SU-DHL-6 (cell line): ENCODE data around the gene CDK14.

Source experiments
- H2AFZ ChIP-seq: fragments of 200-600 bp; sonication (generic); 2 replicates; pipeline ENCODE4 v1.6.1; 2014; ENCODE audit warnings: low read depth, mild to moderate bottlenecking, moderate library complexity, mixed read lengths, antibody characterized with exemption, low read length; ENCODE audit not compliant: severe bottlenecking
- H3F3A ChIP-seq: fragments of 200-600 bp; shearing (Covaris generic); 2 replicates; pipeline ENCODE4 v1.6.0; 2016; ENCODE audit warnings: antibody characterized with exemption, mild to moderate bottlenecking; ENCODE audit not compliant: insufficient read depth
- H3K27ac ChIP-seq: fragments of 200-600 bp; sonication (generic); 2 replicates; pipeline ENCODE4 v1.5.1; 2016; ENCODE audit warnings: low read depth, mild to moderate bottlenecking, low read length, moderate library complexity, mixed read lengths
- H3K27me3 ChIP-seq: fragments of 200-600 bp; sonication (generic), shearing (Covaris generic); 2 replicates; pipeline ENCODE4 v1.6.0; 2014; ENCODE audit warnings: mild to moderate bottlenecking, low read length
- H3K36me3 ChIP-seq: fragments of 200-600 bp; sonication (generic); 2 replicates; pipeline ENCODE4 v1.6.1; 2014; ENCODE audit warnings: mild to moderate bottlenecking, low read length, mixed read lengths
- H3K4me2 ChIP-seq: fragments of 300-600, 200-600 bp; shearing (Covaris generic), sonication (generic); 2 replicates; pipeline ENCODE4 v1.6.0; 2014; ENCODE audit warnings: low read length, low read depth, mild to moderate bottlenecking; ENCODE audit not compliant: poor library complexity, severe bottlenecking
- H3K4me3 ChIP-seq: fragments of 200-600 bp; sonication (generic); 2 replicates; pipeline ENCODE4 v1.5.1; 2014; ENCODE audit warnings: antibody characterized with exemption, low read length, mild to moderate bottlenecking, mixed read lengths; ENCODE audit not compliant: insufficient read depth, poor library complexity, severe bottlenecking
- H3K79me2 ChIP-seq: fragments of 200-600 bp; sonication (generic); 2 replicates; pipeline ENCODE4 v1.6.1; 2014; ENCODE audit warnings: mild to moderate bottlenecking, low read length, moderate library complexity; ENCODE audit not compliant: insufficient read depth
- H3K9ac ChIP-seq: fragments of 200-600 bp; sonication (generic); 2 replicates; pipeline ENCODE4 v1.7.0; 2014; ENCODE audit warnings: mild to moderate bottlenecking, low read length
- H3K9me2 ChIP-seq: fragments of 200-600 bp; sonication (generic); replicated peaks from 2 replicates; pipeline ENCODE4 v1.6.1; 2014; ENCODE audit warnings: low read length; ENCODE audit not compliant: insufficient read depth
- H3K9me3 ChIP-seq: fragments of 200-600 bp; sonication (generic); 2 replicates; pipeline ENCODE4 v1.6.1; 2014; ENCODE audit warnings: low read length, mixed read lengths; ENCODE audit not compliant: insufficient read depth
- H4K20me1 ChIP-seq: fragments of 200-600 bp; sonication (generic); 2 replicates; pipeline ENCODE4 v1.6.1; 2014; ENCODE audit warnings: low read depth, mild to moderate bottlenecking, antibody characterized with exemption, low read length, moderate library complexity, mixed read lengths
- EZH2phosphoT487 ChIP-seq: fragments of 200-600 bp; sonication (generic), shearing (Covaris generic); conservative IDR thresholded peaks from 2 replicates; pipeline ENCODE4 v1.6.1; 2018; ENCODE audit warnings: mild to moderate bottlenecking, antibody characterized with exemption, low read length, moderate library complexity, mixed read lengths
- TF ChIP-seq, protein P1 (sequence below): fragments of 200-600 bp; sonication (generic); IDR thresholded peaks from one replicate; pipeline ENCODE4 v1.5.1; 2017; ENCODE audit warnings: antibody characterized with exemption, mild to moderate bottlenecking, low read length, moderate library complexity; ENCODE audit not compliant: insufficient read depth, poor library complexity, severe bottlenecking

Gene CDK14

DNA sequence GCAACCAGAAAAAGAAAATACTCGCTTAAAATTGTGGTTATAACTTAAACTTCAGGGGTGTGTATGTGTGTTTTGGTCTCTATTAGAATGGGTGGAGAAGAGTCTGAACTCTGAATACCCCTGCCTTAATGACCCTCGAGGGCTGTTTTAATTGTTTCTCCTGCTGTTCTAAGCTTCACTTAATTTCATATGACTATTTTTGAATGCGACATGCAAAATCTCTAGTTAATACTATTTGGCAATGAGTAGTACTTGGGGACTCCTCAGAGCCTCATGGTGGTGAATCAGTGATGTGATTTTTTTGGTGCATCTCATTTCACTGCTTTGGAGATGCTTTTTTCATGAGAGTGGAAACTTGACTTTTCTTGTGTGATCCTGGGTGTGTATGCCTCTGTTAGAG lies 178.6 kb downstream of the CDK14 start:
- Histone ChIP-seq H3F3A (peaks cover 15% of the 10 kb centered on the region), H3K9ac (0 out of 2 replicates have a peak overlapping the region, but pooled peaks have one; percentile 1), H3K27me3 (no peaks in the 10 kb centered on the region), H3K9me2 (no peaks in the 10 kb centered on the region), H2AFZ (no peak overlapping the region), H3K4me2 (peak overlapping the region; percentile 51), H4K20me1 (no peaks in the 10 kb centered on the region; the same call in 1 of the 2 replicates), H3K79me2 (peaks cover 99% of the 10 kb centered on the region), H3K4me3 (no peak overlapping the region), H3K9me3 (peaks cover 30% of the 10 kb centered on the region), H3K36me3 (peaks cover 61% of the 10 kb centered on the region), H3K27ac (peak overlapping the region; percentile 51)
- TF ChIP-seq EZH2phosphoT487, result no peak
- TF ChIP-seq, protein P1, sequence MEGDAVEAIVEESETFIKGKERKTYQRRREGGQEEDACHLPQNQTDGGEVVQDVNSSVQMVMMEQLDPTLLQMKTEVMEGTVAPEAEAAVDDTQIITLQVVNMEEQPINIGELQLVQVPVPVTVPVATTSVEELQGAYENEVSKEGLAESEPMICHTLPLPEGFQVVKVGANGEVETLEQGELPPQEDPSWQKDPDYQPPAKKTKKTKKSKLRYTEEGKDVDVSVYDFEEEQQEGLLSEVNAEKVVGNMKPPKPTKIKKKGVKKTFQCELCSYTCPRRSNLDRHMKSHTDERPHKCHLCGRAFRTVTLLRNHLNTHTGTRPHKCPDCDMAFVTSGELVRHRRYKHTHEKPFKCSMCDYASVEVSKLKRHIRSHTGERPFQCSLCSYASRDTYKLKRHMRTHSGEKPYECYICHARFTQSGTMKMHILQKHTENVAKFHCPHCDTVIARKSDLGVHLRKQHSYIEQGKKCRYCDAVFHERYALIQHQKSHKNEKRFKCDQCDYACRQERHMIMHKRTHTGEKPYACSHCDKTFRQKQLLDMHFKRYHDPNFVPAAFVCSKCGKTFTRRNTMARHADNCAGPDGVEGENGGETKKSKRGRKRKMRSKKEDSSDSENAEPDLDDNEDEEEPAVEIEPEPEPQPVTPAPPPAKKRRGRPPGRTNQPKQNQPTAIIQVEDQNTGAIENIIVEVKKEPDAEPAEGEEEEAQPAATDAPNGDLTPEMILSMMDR, result no peak

DNA sequence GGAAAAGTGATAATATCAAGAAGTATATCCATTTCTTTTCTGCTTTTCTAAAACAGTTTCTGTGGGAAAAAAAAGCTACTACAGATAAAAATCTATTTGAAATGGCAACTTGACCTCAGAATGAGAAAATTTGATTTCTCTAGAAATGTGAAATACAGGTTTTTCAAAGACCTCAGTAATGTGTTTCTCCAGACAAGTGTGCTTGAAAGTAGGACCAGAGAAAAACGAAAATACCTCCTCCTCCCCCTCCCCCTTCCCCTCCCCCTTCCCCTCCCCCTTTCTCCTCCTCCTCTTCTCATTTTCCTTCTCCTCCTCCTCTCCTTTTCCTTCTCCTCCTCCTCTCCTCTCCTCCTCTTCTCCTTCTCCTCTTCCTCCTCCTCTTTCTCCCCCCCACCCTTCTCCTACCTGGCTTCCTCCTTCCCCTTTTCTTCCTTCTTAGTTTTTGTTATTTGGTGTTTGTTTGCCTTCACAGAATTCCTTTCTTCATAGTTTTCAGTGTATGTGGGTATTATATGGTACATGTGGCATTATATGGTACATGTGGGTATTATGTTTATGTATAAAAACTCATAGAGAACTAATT lies 179.4 kb downstream of the CDK14 start:
- peak overlapping the region; percentile 66 for H3K27ac ChIP-seq
- H3K4me2 ChIP-seq, result peak overlapping the region; percentile 51
- H3F3A ChIP-seq, result peaks cover 16% of the 10 kb centered on the region
- no peaks in the 10 kb centered on the region for H3K27me3 ChIP-seq
- no peaks in the 10 kb centered on the region for H3K9me2 ChIP-seq
- no peak overlapping the region for H3K4me3 ChIP-seq
- H3K79me2 ChIP-seq, result peaks cover 96% of the 10 kb centered on the region
- 0 out of 2 replicates have a peak overlapping the region, but pooled peaks have one; percentile 24 for H3K9ac ChIP-seq
- peaks cover 26% of the 10 kb centered on the region for H3K9me3 ChIP-seq
- H2AFZ ChIP-seq, result no peak overlapping the region
- peaks cover 58% of the 10 kb centered on the region for H3K36me3 ChIP-seq
- H4K20me1 ChIP-seq, result no peaks in the 10 kb centered on the region; the same call in 1 of the 2 replicates
- TF ChIP-seq, protein P1, result no peak
- no peak for TF ChIP-seq EZH2phosphoT487

DNA sequence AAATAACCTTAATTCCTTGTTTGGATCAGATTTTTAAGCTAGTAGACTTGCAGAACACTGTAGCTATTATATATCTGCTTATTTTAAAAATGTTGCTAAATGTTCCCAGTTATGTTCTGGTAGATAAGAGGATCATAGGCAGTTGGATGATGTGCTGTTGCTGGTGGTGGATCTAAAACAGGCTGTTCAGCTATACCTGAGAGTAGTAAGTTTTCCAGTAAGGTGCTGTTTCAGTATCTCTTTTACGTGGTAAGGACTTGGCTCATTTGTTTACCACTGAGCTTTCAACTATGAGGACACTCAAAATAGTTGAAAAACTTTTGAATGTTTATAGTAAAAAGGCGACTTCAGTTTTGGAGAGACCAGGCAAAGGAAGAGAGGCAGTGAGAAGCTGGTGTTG lies 180.9 kb downstream of the CDK14 start:
- Histone ChIP-seq H3K27me3 (no peaks in the 10 kb centered on the region), H3K9me2 (no peaks in the 10 kb centered on the region), H3K27ac (peak overlapping the region; percentile 66), H3K4me2 (peak overlapping the region; percentile 51), H3K4me3 (peak overlapping the region; percentile 10), H3F3A (peaks cover 16% of the 10 kb centered on the region), H3K9me3 (peaks cover 11% of the 10 kb centered on the region; the same call in 1 of the 2 replicates), H3K9ac (peak overlapping the region; percentile 24; the same call in 1 of the 2 replicates), H4K20me1 (no peaks in the 10 kb centered on the region; the same call in 1 of the 2 replicates), H3K36me3 (peaks cover 42% of the 10 kb centered on the region), H3K79me2 (peaks cover 80% of the 10 kb centered on the region), H2AFZ (no peak overlapping the region)
- TF ChIP-seq EZH2phosphoT487, result no peak
- TF ChIP-seq, protein P1, result no peak
